Keratinocyte (primary cell): Measurements from ENCODE around the gene PITPNC1. TPM values are rescaled to one million over a fixed set of nuclear protein-coding genes. Genes with fewer than 3 reads are reported as not detected.

Source experiments
- DNase-seq: peaks from one replicate; pipeline ENCODE4 v3.0.0-alpha.2; 2011; ENCODE audit warnings: low read depth, missing footprints, low spot score
- FAIRE-seq: peaks from 2 replicates; lab custom pipeline; 2011; peaks lifted over from hg19 to GRCh38; lab: Jason Lieb, UNC
- H2AFZ ChIP-seq: 2 replicates; pipeline ENCODE4 v1.6.0; 2012; ENCODE audit warnings: low read length, control low read depth, inconsistent platforms; ENCODE audit not compliant: control insufficient read depth
- H3K27ac ChIP-seq: 2 replicates; pipeline ENCODE4 v1.5.1; 2011; ENCODE audit warnings: low read length; ENCODE audit not compliant: control insufficient read depth, insufficient read depth
- H3K27me3 ChIP-seq: 3 replicates; pipeline ENCODE4 v1.6.0; 2011; ENCODE audit warnings: low read length; ENCODE audit not compliant: control insufficient read depth, insufficient read depth; ENCODE audit errors: extremely low read depth
- H3K36me3 ChIP-seq, 2 experiments: 2 replicates in 1 of 2; 3 replicates in 1 of 2; pipeline ENCODE4 v1.5.1; 2011; ENCODE audit warnings: low read length in 2 of 2, mild to moderate bottlenecking in 1 of 2; ENCODE audit not compliant: control insufficient read depth in 2 of 2, insufficient read depth in 2 of 2; ENCODE audit errors: extremely low read depth in 1 of 2
- H3K4me1 ChIP-seq: 3 replicates; pipeline ENCODE4 v1.5.1; 2011; ENCODE audit warnings: low read length; ENCODE audit not compliant: control insufficient read depth, insufficient read depth; ENCODE audit errors: extremely low read depth
- H3K4me2 ChIP-seq: 3 replicates; pipeline ENCODE4 v1.6.0; 2011; ENCODE audit warnings: low read depth, low read length; ENCODE audit not compliant: control insufficient read depth, insufficient read depth; ENCODE audit errors: extremely low read depth
- H3K4me3 ChIP-seq, 3 experiments: fragments of 200-600 bp in 1 of 3; sonication (generic) in 1 of 3; 2 replicates in 2 of 3; 3 replicates in 1 of 3; pipeline ENCODE4 v1.5.1; 2011 to 2016; ENCODE audit warnings: low read length in 3 of 3, mild to moderate bottlenecking in 3 of 3, control low read depth in 2 of 3, inconsistent platforms in 1 of 3, low read depth in 1 of 3, mixed read lengths in 1 of 3, mixed run types in 1 of 3, moderate library complexity in 1 of 3; ENCODE audit not compliant: control insufficient read depth in 2 of 3, insufficient read depth in 2 of 3; ENCODE audit errors: extremely low read depth in 1 of 3
- H3K79me2 ChIP-seq: 2 replicates; pipeline ENCODE4 v1.6.0; 2012; ENCODE audit warnings: low read length; ENCODE audit not compliant: control insufficient read depth, insufficient read depth
- H3K9ac ChIP-seq: 3 replicates; pipeline ENCODE4 v1.6.0; 2011; ENCODE audit warnings: low read length; ENCODE audit not compliant: control insufficient read depth, insufficient read depth; ENCODE audit errors: extremely low read depth
- H3K9me1 ChIP-seq: 3 replicates; pipeline ENCODE4 v1.6.0; 2011; ENCODE audit warnings: low read length; ENCODE audit not compliant: control insufficient read depth, insufficient read depth; ENCODE audit errors: extremely low read depth
- H3K9me3 ChIP-seq: 2 replicates; pipeline ENCODE4 v1.5.1; 2012; ENCODE audit warnings: low read depth, low read length; ENCODE audit not compliant: control insufficient read depth
- H4K20me1 ChIP-seq: 3 replicates; pipeline ENCODE4 v1.6.0; 2011; ENCODE audit warnings: low read length; ENCODE audit not compliant: control insufficient read depth, insufficient read depth; ENCODE audit errors: extremely low read depth
- EZH2 ChIP-seq: IDR thresholded peaks from one replicate; pipeline ENCODE4 v1.6.1; 2012; ENCODE audit warnings: inconsistent platforms, mild to moderate bottlenecking, low read length, moderate library complexity
- dilution Hi-C: fragments of 300-500 bp; cut with MboI; formaldehyde crosslinking; loops from one replicate; pipeline ENCODE4 v1.7.0; 2020; ENCODE audit warnings: low sequenced_read_pairs; ENCODE audit not compliant: extremely low pct_ligation_motif_present
- polyA plus RNA-seq, 5 experiments: library from polyadenylated mRNA; depleted of rRNA in 3 of 5; stranded (reverse) in 3 of 5; stranded (forward) in 1 of 5; unstranded in 1 of 5; fragments of >200 nt; gene quantifications; 1 replicate in 1 of 5; 2 replicates in 3 of 5; 3 replicates in 1 of 5; pipeline versions ENCODE4 v1.2.1 to v1.2.3, GENCODE V29; 2011 to 2012; ENCODE audit warnings: missing spikeins in 2 of 5, low read depth in 1 of 5, low replicate concordance in 1 of 5
- TF ChIP-seq, protein P1 (sequence below), 3 experiments: IDR thresholded peaks in 1 of 3; conservative IDR thresholded peaks in 1 of 3; optimal IDR thresholded peaks in 1 of 3; 2 replicates in 2 of 3; 3 replicates in 1 of 3; pipeline versions ENCODE3 to v1.5.1; 2011; ENCODE audit warnings: low read length in 3 of 3, mild to moderate bottlenecking in 3 of 3, moderate library complexity in 2 of 3, control low read depth in 1 of 3, inconsistent platforms in 1 of 3; ENCODE audit not compliant: insufficient read depth in 2 of 3; ENCODE audit errors: extremely low read depth in 1 of 3

Gene PITPNC1
- polyA plus RNA-seq, 1 donor (not counting 4 experiments of a cell fraction or from before 2014, with no cell fraction given): 24.8 TPM

DNA sequence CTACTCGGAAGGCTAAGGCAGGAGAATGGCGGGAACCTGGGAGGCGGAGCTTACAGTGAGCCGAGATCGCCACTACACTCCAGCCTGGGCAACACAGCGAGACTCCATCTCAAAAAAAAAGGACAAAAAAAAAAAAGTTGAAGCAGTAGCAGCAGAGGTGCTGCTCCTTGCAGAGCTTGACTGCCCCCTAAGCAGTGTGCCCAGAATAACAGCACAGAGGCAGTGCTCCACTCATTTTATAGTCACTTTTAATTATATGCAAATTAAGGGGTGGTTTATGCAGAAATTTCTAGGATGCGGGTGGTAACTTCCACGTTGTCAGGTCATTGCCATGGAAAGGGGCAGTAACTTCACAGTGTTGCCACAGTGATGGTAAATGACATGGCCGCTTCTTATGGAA is 286.4 kb downstream of the PITPNC1 start:
- dilution Hi-C loops: no loop called here
- no peak overlapping the region for H3K4me2 ChIP-seq
- H3K9me3 ChIP-seq: no peaks in the 10 kb centered on the region
- no peak overlapping the region for H2AFZ ChIP-seq
- no peaks in the 10 kb centered on the region for H3K79me2 ChIP-seq
- no peaks in the 10 kb centered on the region for H3K9me1 ChIP-seq
- H3K27ac ChIP-seq: no peak overlapping the region
- no peak for DNase-seq
- no peak overlapping the region for H3K9ac ChIP-seq
- H3K36me3 ChIP-seq: peaks cover 0 to 2% of the 10 kb centered on the region in 2 experiments
- no peaks in the 10 kb centered on the region for H3K4me1 ChIP-seq
- no peak for FAIRE-seq
- H4K20me1 ChIP-seq: no peaks in the 10 kb centered on the region
- TF ChIP-seq, protein P1, sequence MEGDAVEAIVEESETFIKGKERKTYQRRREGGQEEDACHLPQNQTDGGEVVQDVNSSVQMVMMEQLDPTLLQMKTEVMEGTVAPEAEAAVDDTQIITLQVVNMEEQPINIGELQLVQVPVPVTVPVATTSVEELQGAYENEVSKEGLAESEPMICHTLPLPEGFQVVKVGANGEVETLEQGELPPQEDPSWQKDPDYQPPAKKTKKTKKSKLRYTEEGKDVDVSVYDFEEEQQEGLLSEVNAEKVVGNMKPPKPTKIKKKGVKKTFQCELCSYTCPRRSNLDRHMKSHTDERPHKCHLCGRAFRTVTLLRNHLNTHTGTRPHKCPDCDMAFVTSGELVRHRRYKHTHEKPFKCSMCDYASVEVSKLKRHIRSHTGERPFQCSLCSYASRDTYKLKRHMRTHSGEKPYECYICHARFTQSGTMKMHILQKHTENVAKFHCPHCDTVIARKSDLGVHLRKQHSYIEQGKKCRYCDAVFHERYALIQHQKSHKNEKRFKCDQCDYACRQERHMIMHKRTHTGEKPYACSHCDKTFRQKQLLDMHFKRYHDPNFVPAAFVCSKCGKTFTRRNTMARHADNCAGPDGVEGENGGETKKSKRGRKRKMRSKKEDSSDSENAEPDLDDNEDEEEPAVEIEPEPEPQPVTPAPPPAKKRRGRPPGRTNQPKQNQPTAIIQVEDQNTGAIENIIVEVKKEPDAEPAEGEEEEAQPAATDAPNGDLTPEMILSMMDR (optimal IDR thresholded peaks at IDR 0.05 in 1 of 3, IDR thresholded peaks at IDR 0.05 in 1 of 3, conservative IDR thresholded peaks at IDR 0.05 in 1 of 3; ENCODE audit: extremely low read depth in 1 of 3, insufficient read depth in 2 of 3, low read length in 3 of 3): peak in 1 of 3 experiments; percentile 10
- no peak for TF ChIP-seq EZH2
- no peaks in the 10 kb centered on the region for H3K27me3 ChIP-seq
- H3K4me3 ChIP-seq: no peak overlapping the region

DNA sequence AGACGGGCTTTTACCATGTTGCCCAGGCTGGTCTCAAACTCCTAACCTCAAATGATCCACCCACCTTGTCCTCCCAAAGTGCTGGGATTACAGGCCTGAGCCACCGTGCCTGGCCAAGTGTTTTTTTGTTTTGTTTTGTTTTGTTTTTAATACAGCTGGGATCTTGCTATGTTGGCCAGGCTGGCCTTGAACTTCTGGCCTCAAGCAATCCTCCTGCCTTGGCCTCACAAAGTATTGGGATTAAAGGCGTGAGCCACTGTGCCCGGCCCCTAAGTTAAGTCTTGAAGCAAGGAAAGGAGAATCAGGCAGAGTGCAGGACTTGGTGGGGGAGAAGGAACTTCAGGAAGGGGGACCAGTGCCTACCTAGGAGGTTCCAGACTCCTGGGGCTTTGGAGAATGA is 288.9 kb downstream of the PITPNC1 start:
- no peaks in the 10 kb centered on the region for H3K4me1 ChIP-seq
- no peaks in the 10 kb centered on the region for H3K9me3 ChIP-seq
- H3K36me3 ChIP-seq: peaks cover 0 to 2% of the 10 kb centered on the region in 2 experiments
- no peak overlapping the region for H3K27ac ChIP-seq
- H3K9ac ChIP-seq: no peak overlapping the region
- H4K20me1 ChIP-seq: no peaks in the 10 kb centered on the region
- TF ChIP-seq, protein P1 (optimal IDR thresholded peaks at IDR 0.05 in 1 of 3, IDR thresholded peaks at IDR 0.05 in 1 of 3, conservative IDR thresholded peaks at IDR 0.05 in 1 of 3; ENCODE audit: extremely low read depth in 1 of 3, insufficient read depth in 2 of 3, low read length in 3 of 3): no peak
- no peak for TF ChIP-seq EZH2
- FAIRE-seq (no peak), DNase-seq (no peak)
- H3K9me1 ChIP-seq: no peaks in the 10 kb centered on the region
- H3K4me2 ChIP-seq: no peak overlapping the region
- H2AFZ ChIP-seq: no peak overlapping the region
- dilution Hi-C loops: no loop called here
- H3K79me2 ChIP-seq: no peaks in the 10 kb centered on the region
- H3K27me3 ChIP-seq: no peaks in the 10 kb centered on the region
- H3K4me3 ChIP-seq: no peak overlapping the region
